IPS-20b (cell line): ENCODE measurements around the gene PSMD5.

Source experiments
- H3K27ac ChIP-seq: one replicate; pipeline ENCODE4 v1.5.1; 2013; ENCODE audit warnings: low read length
- H3K27me3 ChIP-seq: 2 replicates; pipeline ENCODE4 v1.6.1; 2013; ENCODE audit warnings: mild to moderate bottlenecking, low read length, inconsistent platforms; ENCODE audit not compliant: insufficient read depth
- H3K36me3 ChIP-seq: 2 replicates; pipeline ENCODE4 v1.6.1; 2013; ENCODE audit warnings: low read depth, mild to moderate bottlenecking, inconsistent platforms, low read length, moderate library complexity; ENCODE audit not compliant: insufficient read depth
- H3K4me1 ChIP-seq: 2 replicates; pipeline ENCODE4 v1.6.1; 2013; ENCODE audit warnings: mild to moderate bottlenecking, control low read depth, inconsistent platforms, low read length, moderate library complexity; ENCODE audit not compliant: insufficient read depth
- H3K4me3 ChIP-seq: 2 replicates; pipeline ENCODE4 v1.5.1; 2013; ENCODE audit warnings: mild to moderate bottlenecking, low read length, inconsistent platforms
- H3K9ac ChIP-seq: 2 replicates; pipeline ENCODE4 v1.6.1; 2013; ENCODE audit warnings: low read depth, mild to moderate bottlenecking, inconsistent platforms, low read length, moderate library complexity
- H3K9me3 ChIP-seq: 2 replicates; pipeline ENCODE4 v1.6.1; 2013; ENCODE audit warnings: mild to moderate bottlenecking, low read depth, low read length, inconsistent platforms; ENCODE audit not compliant: insufficient read depth

The PSMD5 gene

DNA sequence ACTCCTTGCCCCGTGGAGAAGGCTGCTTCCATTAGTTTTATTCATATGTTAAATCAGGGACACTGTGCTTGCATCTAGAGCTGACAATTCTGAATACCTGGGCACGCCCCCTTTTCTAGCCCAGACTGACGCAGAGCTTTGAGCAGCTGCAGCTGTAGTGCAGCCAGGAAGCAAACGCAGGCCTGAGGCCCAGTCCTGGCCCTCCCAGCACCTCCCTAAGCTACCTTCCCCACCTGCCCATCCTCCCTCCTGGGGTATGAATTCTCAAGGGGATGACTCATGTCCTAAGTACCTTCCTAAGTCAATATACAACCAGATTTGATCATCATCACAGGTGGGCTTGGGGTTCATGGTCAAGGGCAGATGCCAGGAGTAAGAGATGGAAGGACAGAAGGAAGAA lies 30.8 kb upstream of the PSMD5 start:
- Histone ChIP-seq H3K9me3 (no peaks in the 10 kb centered on the region), H3K27ac (peak overlapping the region; percentile 66), H3K9ac (peak overlapping the region; percentile 52; the same call in 1 of the 2 replicates), H3K4me3 (peak overlapping the region; percentile 38; the same call in 1 of the 2 replicates), H3K4me1 (peaks cover 29% of the 10 kb centered on the region), H3K27me3 (peaks cover 12% of the 10 kb centered on the region; the same call in 1 of the 2 replicates), H3K36me3 (peaks cover 12% of the 10 kb centered on the region; the same call in 1 of the 2 replicates)

- Histone ChIP-seq H3K4me1 (peaks cover 33% of the 10 kb centered on the region), H3K9ac (peak overlapping the region; percentile 46; the same call in 1 of the 2 replicates), H3K27ac (peak overlapping the region; percentile 66), H3K27me3 (peaks cover 6% of the 10 kb centered on the region; the same call in 1 of the 2 replicates), H3K36me3 (peaks cover 12% of the 10 kb centered on the region; the same call in 1 of the 2 replicates), H3K4me3 (peak overlapping the region; percentile 38), H3K9me3 (no peaks in the 10 kb centered on the region)
These were observed 30.2 kb upstream of the PSMD5 start for GRCh38 chr9:120872791-120873502.

DNA sequence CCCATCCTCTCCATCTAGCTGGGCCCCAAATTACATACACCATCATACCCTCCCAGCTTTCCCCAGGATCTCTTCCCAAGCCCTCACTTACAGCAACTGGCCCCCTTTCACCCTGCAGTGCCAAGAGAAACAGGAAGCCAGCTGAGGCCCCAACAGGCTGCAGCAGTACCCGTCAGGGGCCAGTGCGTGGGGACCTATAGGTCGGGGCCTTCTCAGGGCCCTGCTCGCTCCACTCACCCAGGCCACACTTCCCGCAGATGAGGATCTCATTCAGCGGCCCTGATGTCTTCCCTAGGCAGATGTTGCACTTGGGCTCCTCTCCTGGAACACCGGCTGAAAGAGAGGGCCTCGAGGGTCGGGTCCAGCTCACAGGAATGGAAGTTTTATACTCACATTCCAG lies 27.5 kb upstream of the PSMD5 start:
- no peak overlapping the region for H3K9ac ChIP-seq
- no peak overlapping the region for H3K27ac ChIP-seq
- peaks cover 17% of the 10 kb centered on the region; the same call in 1 of the 2 replicates for H3K36me3 ChIP-seq
- H3K4me3 ChIP-seq: no peak overlapping the region
- no peaks in the 10 kb centered on the region; the same call in 1 of the 2 replicates for H3K27me3 ChIP-seq
- peaks cover 25% of the 10 kb centered on the region for H3K4me1 ChIP-seq
- no peaks in the 10 kb centered on the region for H3K9me3 ChIP-seq

GRCh38 chr9:120869726-120870125 lies 27.0 kb upstream of the PSMD5 start:
- Histone ChIP-seq H3K4me3 (no peak overlapping the region), H3K36me3 (peaks cover 17% of the 10 kb centered on the region; the same call in 1 of the 2 replicates), H3K9me3 (no peaks in the 10 kb centered on the region), H3K27ac (no peak overlapping the region), H3K27me3 (no peaks in the 10 kb centered on the region), H3K4me1 (peaks cover 23% of the 10 kb centered on the region), H3K9ac (no peak overlapping the region)

DNA sequence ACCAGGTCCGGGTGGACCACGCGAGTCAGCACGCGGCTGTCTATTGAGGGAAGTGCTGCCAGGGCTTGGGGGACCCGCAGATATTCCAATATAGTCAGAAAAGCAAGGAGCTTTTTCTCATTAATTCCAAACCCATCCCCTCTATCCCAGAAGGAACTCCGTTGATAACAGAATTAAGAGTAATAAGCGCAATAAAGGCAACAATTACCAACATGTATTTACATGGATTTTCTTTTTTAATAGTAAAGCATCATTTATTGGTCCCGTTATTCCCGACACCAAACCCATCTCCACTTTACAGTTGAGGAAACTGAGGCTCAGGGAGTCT lies 26.6 kb upstream of the PSMD5 start:
- Histone ChIP-seq H3K27me3 (no peaks in the 10 kb centered on the region), H3K36me3 (peaks cover 17% of the 10 kb centered on the region; the same call in 1 of the 2 replicates), H3K9ac (peak overlapping the region; percentile 1; the same call in 1 of the 2 replicates), H3K9me3 (no peaks in the 10 kb centered on the region), H3K27ac (no peak overlapping the region), H3K4me1 (peaks cover 22% of the 10 kb centered on the region), H3K4me3 (peak overlapping the region; percentile 75; the same call in 1 of the 2 replicates)

DNA sequence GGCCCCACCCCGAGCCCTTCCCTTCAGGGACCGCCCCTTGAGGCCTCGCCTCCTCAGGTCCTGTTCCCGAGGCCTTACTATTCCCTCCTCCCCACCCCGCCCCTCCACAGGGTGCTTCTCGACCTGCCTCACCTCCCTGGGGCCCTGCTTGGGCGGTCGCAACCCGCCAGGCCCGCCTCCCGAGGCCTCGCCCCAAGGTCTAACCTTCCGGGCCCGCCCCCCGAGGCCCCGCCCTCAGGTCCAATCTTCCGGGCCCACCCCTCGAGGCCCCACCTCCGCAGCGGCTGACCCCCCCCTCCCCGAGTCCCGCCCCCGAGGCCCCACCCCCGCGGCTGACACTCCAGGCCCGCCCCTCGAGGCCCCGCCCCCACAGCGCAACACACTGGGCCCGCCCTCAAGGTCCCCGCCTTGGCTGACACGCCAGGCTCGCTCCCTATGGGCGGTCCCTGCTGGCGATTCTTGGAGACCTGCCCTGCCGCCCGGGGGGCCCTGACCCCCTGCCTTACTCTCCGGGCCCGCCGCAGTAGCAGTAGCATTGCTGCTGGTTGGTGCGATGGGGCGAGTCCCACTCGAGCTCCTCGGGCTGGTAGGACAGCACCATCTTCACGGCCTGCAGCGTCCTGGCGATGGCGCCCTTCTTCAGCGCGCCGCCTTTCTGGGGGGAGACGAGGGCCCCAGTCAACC lies 26.1 kb upstream of the PSMD5 start:
- Histone ChIP-seq H3K9ac (peak overlapping the region; percentile 1; the same call in 1 of the 2 replicates), H3K27ac (no peak overlapping the region), H3K9me3 (no peaks in the 10 kb centered on the region), H3K27me3 (no peaks in the 10 kb centered on the region), H3K36me3 (peaks cover 17% of the 10 kb centered on the region; the same call in 1 of the 2 replicates), H3K4me3 (peak overlapping the region; percentile 75; the same call in 1 of the 2 replicates), H3K4me1 (peaks cover 17% of the 10 kb centered on the region)

DNA sequence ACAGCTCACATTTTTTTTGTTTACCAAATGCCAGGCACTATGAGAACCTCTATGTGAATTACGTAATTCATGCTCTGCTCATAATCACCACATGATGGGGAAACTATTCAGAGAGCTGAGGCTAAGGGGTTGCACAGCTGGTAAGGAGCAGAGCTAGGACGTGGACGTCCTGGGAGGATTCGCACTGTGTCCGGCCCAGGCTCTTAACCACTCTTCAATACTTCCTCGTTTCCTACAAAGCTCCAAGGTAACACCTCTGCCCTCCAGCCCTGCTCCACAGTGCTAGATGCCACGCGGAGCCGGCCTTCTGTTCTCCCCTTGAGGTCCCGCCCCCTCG lies 25.6 kb upstream of the PSMD5 start:
- Histone ChIP-seq H3K4me3 (peak overlapping the region; percentile 62; the same call in 1 of the 2 replicates), H3K36me3 (peaks cover 17% of the 10 kb centered on the region; the same call in 1 of the 2 replicates), H3K9me3 (no peaks in the 10 kb centered on the region), H3K9ac (peak overlapping the region; percentile 63; the same call in 1 of the 2 replicates), H3K27me3 (no peaks in the 10 kb centered on the region), H3K27ac (no peak overlapping the region), H3K4me1 (peaks cover 13% of the 10 kb centered on the region)

DNA sequence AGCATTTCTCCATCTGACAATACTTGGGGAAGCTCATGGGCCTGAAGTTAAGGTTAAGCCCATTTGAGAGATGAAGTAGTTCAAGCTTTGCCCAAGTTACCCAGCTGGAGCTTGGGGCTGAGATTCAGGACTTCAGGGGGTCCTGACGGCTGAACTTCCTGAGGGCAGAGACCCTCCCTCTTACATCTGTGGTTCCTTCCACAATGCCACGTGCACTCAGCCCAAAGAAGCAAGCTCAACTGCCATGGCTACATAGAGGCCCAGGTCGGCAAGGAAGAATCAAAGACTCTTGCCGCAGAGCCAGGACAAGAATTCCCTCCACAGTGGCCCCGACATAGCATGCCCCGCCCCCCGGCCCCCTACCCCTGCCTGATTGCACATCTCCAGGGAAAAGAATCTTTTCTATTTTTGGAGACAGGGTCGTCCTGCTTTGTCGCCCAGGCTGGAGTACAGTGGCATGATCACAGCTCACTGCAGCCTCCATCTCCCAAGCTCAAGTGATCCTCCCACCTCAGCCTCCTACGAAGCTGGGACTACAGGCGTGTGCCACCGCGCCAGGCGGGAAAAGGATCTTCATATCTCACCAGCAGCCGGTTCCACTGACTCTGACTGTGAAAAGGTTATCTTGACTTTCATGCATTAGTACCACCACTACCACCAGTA lies 25.1 kb upstream of the PSMD5 start:
- peaks cover 17% of the 10 kb centered on the region; the same call in 1 of the 2 replicates for H3K36me3 ChIP-seq
- H3K4me3 ChIP-seq: peak overlapping the region; percentile 62; the same call in 1 of the 2 replicates
- H3K9ac ChIP-seq: peak overlapping the region; percentile 63; the same call in 1 of the 2 replicates
- H3K9me3 ChIP-seq: no peaks in the 10 kb centered on the region
- H3K4me1 ChIP-seq: peaks cover 8% of the 10 kb centered on the region
- no peak overlapping the region for H3K27ac ChIP-seq
- H3K27me3 ChIP-seq: no peaks in the 10 kb centered on the region

DNA sequence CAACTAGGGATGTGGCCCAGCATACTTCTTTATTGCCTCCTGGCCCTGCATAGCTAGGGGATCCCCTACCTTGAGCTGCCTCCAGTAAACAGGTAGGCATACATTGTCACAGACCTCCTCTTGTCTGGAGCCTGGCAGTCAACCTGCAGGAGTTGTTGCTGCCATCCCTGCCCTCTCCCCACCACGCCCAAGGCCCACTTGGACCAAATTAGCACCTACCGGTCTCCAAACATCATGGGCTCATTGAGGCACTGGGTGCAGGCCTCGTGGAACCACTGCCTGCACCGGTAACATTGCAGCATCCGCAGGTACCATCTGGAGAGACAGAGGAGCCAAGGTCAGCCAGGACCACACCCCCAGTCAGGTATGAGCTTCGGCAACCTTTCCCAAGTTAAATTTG lies 23.9 kb upstream of the PSMD5 start:
- no peak overlapping the region for H3K27ac ChIP-seq
- H3K36me3 ChIP-seq: peaks cover 15% of the 10 kb centered on the region; the same call in 1 of the 2 replicates
- H3K4me1 ChIP-seq: peaks cover 4% of the 10 kb centered on the region; the same call in 1 of the 2 replicates
- H3K4me3 ChIP-seq: no peak overlapping the region
- no peaks in the 10 kb centered on the region for H3K27me3 ChIP-seq
- no peaks in the 10 kb centered on the region for H3K9me3 ChIP-seq
- H3K9ac ChIP-seq: no peak overlapping the region

DNA sequence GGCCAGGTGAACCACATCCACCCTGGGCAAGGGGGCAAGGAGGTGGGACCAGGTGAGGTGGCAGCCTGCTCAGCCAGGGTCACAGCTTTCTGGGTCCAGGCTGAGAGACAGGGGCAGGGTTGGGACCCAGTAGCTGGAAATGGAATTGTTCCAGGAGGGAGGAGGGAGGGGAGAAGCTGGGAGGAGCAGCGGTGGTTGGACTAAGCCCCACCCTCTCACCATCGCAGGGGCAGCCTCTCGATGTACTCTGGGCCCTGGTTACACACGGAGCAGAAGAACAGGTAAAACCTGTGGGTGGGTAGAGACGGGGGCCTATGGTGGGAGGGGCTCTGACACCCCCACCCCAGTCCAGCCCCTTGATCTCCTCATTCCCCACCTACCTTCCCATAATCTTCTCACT lies 23.1 kb upstream of the PSMD5 start:
- no peaks in the 10 kb centered on the region for H3K9me3 ChIP-seq
- peaks cover 8% of the 10 kb centered on the region; the same call in 1 of the 2 replicates for H3K36me3 ChIP-seq
- H3K27me3 ChIP-seq: no peaks in the 10 kb centered on the region
- no peak overlapping the region for H3K9ac ChIP-seq
- no peak overlapping the region for H3K4me3 ChIP-seq
- no peak overlapping the region for H3K27ac ChIP-seq
- H3K4me1 ChIP-seq: peaks cover 4% of the 10 kb centered on the region; the same call in 1 of the 2 replicates

- no peaks in the 10 kb centered on the region for H3K9me3 ChIP-seq
- H3K4me1 ChIP-seq: peaks cover 4% of the 10 kb centered on the region; the same call in 1 of the 2 replicates
- H3K9ac ChIP-seq: no peak overlapping the region
- peaks cover 15% of the 10 kb centered on the region; the same call in 1 of the 2 replicates for H3K36me3 ChIP-seq
- no peaks in the 10 kb centered on the region for H3K27me3 ChIP-seq
- no peak overlapping the region for H3K27ac ChIP-seq
- H3K4me3 ChIP-seq: no peak overlapping the region
These were observed 22.5 kb upstream of the PSMD5 start for GRCh38 chr9:120865176-120865575.
